EL (cell line): ENCODE measurements around the gene KMO.

Source experiments
- DNase-seq: peaks from one replicate; pipeline ENCODE4 v3.0.0-alpha.2; 2016

The KMO gene

GRCh38 chr1:241596633-241597032 lies 64.5 kb downstream of the KMO start:
- no peak for DNase-seq

GRCh38 chr1:241598249-241598648 lies 66.1 kb downstream of the KMO start:
- no peak for DNase-seq

- peak; percentile 60 for DNase-seq
These were observed 68.3 kb downstream of the KMO start for GRCh38 chr1:241600496-241600901.

- peak; percentile 75 for DNase-seq
These were observed 71.6 kb downstream of the KMO start for GRCh38 chr1:241603731-241604245.

GRCh38 chr1:241605146-241605805 lies 73.1 kb downstream of the KMO start:
- no peak for DNase-seq

- peak; percentile 65 for DNase-seq
These were observed 74.4 kb downstream of the KMO start for GRCh38 chr1:241606544-241606943.

- no peak for DNase-seq
These were observed 75.3 kb downstream of the KMO start for GRCh38 chr1:241607497-241607896.

- DNase-seq, result peak; percentile 77
These were observed 76.3 kb downstream of the KMO start for GRCh38 chr1:241608379-241609033.

- peak; percentile 46 for DNase-seq
These were observed 78.1 kb downstream of the KMO start for GRCh38 chr1:241610056-241610815.

- DNase-seq, result peak; percentile 67
These were observed 78.9 kb downstream of the KMO start for GRCh38 chr1:241611063-241611462.

- DNase-seq, result no peak
These were observed 79.6 kb downstream of the KMO start for GRCh38 chr1:241611736-241612135.

GRCh38 chr1:241612533-241613477 lies 80.6 kb downstream of the KMO start:
- DNase-seq, result peak; percentile 95

GRCh38 chr1:241614144-241614543 lies 82.0 kb downstream of the KMO start:
- no peak for DNase-seq

GRCh38 chr1:241614572-241614971 lies 82.4 kb downstream of the KMO start:
- DNase-seq, result no peak

- DNase-seq, result peak; percentile 36
These were observed 83.1 kb downstream of the KMO start for GRCh38 chr1:241615043-241615974.

GRCh38 chr1:241617426-241617825 lies 85.2 kb downstream of the KMO start:
- no peak for DNase-seq

GRCh38 chr1:241622669-241623068 lies 90.5 kb downstream of the KMO start:
- no peak for DNase-seq

- no peak for DNase-seq
These were observed 92.8 kb downstream of the KMO start for GRCh38 chr1:241624935-241625334.

GRCh38 chr1:241627453-241628259 lies 95.5 kb downstream of the KMO start:
- DNase-seq, result peak; percentile 72

- DNase-seq, result no peak
These were observed 97.8 kb downstream of the KMO start for GRCh38 chr1:241630005-241630404.
